Measurements from ENCODE around the gene ABCD3. TPM values are rescaled to one million over a fixed set of nuclear protein-coding genes. Genes with fewer than 3 reads are reported as not detected.

The ABCD3 gene
- total RNA-seq, 1 donor from 2014 or later, result 54.9 TPM

DNA sequence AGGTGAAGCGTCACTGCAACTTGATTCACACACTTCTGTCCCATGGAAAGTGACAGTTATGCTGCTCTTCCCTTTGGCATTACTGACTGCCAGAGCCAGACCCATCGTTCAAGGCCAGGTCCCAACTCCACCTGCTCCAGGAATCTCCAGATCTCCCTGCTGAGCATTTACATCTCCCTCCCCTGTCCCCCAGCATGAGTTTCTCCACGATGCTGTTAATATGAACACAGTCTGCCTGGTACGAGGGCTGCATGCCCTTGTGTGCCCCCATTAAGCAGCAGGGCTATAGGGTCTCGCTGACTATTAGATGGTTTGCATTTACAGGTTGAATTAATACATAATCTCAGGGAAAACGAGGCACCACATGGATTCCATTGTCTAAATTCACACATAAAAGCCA is 119.1 kb downstream of the ABCD3 start:
- H3K27ac ChIP-seq, result no peak overlapping the region
- H3K9me3 ChIP-seq, result no peaks in the 10 kb centered on the region
- peaks cover 35% of the 10 kb centered on the region for H3K4me1 ChIP-seq
- ATAC-seq (no peak), DNase-seq (no peak)
- H3K36me3 ChIP-seq, result peaks cover 30% of the 10 kb centered on the region
- H3K27me3 ChIP-seq (ENCODE audit: low read depth), result no peaks in the 10 kb centered on the region
- H3K4me3 ChIP-seq, result peak overlapping the region; percentile 79
- TF ChIP-seq, protein P1, sequence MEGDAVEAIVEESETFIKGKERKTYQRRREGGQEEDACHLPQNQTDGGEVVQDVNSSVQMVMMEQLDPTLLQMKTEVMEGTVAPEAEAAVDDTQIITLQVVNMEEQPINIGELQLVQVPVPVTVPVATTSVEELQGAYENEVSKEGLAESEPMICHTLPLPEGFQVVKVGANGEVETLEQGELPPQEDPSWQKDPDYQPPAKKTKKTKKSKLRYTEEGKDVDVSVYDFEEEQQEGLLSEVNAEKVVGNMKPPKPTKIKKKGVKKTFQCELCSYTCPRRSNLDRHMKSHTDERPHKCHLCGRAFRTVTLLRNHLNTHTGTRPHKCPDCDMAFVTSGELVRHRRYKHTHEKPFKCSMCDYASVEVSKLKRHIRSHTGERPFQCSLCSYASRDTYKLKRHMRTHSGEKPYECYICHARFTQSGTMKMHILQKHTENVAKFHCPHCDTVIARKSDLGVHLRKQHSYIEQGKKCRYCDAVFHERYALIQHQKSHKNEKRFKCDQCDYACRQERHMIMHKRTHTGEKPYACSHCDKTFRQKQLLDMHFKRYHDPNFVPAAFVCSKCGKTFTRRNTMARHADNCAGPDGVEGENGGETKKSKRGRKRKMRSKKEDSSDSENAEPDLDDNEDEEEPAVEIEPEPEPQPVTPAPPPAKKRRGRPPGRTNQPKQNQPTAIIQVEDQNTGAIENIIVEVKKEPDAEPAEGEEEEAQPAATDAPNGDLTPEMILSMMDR (IDR thresholded peaks at IDR 0.05), result no peak
- intact Hi-C loops (cut with DNase I), result no loop called here

DNA sequence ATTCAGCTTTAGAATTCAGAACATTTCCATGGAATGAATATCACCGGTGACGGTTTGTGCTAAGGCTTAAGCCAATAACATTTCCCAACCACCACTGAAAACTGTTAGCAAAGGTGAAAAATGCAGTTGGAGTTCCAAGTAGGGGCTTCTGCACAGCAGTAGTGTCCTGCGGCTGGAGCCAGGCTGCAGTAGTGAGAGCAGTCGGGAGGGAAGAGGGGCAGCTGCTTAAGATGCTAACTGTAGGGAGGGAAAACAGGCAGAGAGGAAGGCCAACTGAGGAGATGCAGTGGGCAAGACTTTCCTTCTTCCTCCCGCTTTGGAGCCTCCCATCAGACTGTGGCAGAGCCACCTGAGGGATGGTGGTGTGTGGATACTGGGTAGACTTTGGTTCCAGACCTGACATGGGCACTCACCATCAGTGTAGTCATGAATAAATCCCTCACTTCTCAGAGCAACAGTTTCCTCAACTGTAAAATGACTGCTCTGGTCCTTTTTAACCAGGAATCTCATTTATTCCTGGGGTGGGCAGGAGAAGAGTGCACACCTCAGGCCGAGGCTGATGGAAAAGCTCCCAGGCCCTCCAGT is 120.1 kb downstream of the ABCD3 start:
- no peak overlapping the region for H3K27ac ChIP-seq
- peaks cover 20% of the 10 kb centered on the region for H3K36me3 ChIP-seq
- peak overlapping the region; percentile 79 for H3K4me3 ChIP-seq
- TF ChIP-seq, protein P1 (IDR thresholded peaks at IDR 0.05), result no peak
- ATAC-seq, result no peak
- H3K27me3 ChIP-seq (ENCODE audit: low read depth), result no peaks in the 10 kb centered on the region
- intact Hi-C loops (cut with DNase I), result no loop called here
- no peak for DNase-seq
- H3K4me1 ChIP-seq, result peaks cover 45% of the 10 kb centered on the region
- no peaks in the 10 kb centered on the region for H3K9me3 ChIP-seq

DNA sequence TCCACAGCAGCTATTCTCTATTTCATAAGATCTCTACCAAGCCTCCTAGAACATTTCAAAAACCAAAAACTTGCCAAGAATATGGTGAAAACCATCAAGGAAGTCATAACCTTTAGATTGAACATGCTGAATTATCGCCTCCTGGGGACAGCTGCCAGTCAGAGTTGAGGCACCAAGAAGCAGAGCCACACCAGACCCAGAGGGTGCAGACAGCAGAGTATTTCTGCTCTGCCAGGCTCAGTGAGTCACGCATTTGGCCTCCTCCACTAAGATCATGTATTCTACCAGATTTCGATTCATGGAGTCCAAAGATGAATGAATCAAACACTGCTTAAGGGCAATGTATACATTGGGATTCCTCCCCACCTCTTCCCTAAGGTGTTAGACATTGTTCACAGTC is 121.3 kb downstream of the ABCD3 start:
- Histone ChIP-seq H3K4me1 (peaks cover 53% of the 10 kb centered on the region), H3K27me3 (ENCODE audit: low read depth) (no peaks in the 10 kb centered on the region), H3K36me3 (peaks cover 15% of the 10 kb centered on the region), H3K9me3 (no peaks in the 10 kb centered on the region), H3K4me3 (peak overlapping the region; percentile 79), H3K27ac (peak overlapping the region; percentile 25)
- intact Hi-C loops (cut with DNase I), result no loop called here
- DNase-seq (no peak), ATAC-seq (no peak)
- TF ChIP-seq, protein P1 (IDR thresholded peaks at IDR 0.05), result no peak

DNA sequence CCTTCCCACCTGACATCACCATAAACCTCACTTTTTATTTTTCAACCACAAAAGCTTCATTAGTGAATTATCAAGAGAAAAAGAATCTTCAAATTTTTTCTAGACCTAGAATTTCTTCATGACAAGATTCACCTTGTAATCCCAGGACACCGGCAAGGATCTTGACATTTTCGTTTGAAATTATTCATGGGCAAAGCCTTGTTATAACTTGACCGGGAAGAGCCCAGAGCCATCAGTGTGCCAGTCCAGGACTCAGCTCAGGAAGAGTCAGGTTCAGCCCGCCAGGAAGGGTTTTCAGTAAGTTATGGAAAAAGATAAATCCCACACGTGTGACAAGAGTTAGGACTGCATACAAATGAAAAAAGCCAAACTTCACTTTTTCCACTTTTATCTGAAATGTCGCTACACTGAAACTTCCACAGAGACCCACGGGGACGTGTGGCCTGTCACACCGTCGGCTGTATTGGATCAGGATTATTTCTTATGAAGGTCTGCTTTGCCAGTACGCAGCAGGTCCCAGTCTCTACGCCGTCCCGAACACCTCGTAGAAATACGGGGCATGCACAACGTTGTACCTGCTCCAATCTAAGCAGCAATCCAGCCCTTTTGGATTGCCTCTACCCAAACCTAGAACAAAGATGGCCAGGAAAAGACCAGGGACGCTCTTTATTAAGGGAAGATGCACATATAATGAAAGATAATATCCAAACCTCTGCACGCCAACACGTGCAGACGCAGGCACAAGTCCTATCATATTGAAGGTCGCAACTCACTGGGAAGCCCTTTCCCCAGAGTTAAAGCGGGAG is 122.5 kb downstream of the ABCD3 start:
- Histone ChIP-seq H3K36me3 (peaks cover 3% of the 10 kb centered on the region), H3K4me3 (peak overlapping the region; percentile 79), H3K4me1 (peaks cover 58% of the 10 kb centered on the region), H3K9me3 (no peaks in the 10 kb centered on the region), H3K27ac (peak overlapping the region; percentile 88), H3K27me3 (ENCODE audit: low read depth) (no peaks in the 10 kb centered on the region)
- ATAC-seq (peak in 1 of 2 donors; percentile 14), DNase-seq (no peak)
- intact Hi-C loops (cut with DNase I), result no loop called here
- TF ChIP-seq, protein P1 (IDR thresholded peaks at IDR 0.05), result no peak

DNA sequence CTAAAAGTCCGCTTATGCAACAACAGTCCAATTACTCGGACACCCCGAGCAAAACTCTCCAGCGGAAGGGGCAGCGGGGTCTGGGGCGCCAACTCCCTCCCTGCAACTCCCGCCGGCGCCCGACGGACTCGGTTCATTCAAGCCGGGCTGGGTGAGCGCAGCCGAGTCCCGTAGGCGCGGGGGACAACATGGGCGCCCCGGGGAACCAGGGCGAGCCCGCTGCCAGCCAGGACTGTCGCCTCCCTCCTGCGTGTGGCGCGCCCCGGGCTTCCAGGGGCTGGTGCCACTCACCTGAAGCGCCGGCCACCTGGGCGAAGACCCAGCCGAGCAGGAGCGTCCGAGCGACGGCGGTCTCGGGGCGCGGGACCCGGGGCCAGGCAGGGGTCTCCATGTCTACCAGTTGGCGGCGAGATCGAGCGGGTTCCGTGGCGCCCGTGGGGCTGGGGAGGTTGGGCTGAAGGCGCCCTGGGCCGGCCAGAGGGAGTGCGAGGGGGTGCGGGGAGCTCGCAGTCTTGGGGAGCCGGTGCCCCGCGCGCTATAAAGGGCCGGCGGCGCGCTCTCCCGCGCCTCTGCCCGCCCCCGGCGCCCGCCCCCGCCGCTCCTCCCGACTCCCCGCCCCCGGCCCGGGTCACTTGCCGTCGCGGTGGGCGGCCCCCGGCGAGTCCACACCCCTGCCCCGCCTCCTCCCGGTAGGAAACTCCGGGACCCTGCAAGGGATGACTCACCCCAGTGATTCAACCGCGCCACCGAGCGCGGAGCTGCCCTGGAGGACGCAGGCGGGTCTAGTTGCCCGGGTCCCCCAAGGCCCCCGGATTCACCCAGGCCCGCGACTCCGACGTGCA is 123.3 kb downstream of the ABCD3 start, which contains the start of gene F3:
TSS of gene F3 (minus strand) at position 514 of the 842 bp plus-strand sequence. CDS start at position 391, 123 bp downstream.
- peak within 1 kb of the TSS; percentile 88 for H3K27ac ChIP-seq
- H3K9me3 ChIP-seq, result no peaks in the 10 kb centered on the region
- intact Hi-C loops (cut with DNase I), result no loop called here
- no peaks in the 10 kb centered on the region for H3K36me3 ChIP-seq
- no peaks in the 10 kb centered on the region for H3K27me3 ChIP-seq (ENCODE audit: low read depth)
- TF ChIP-seq, protein P1 (IDR thresholded peaks at IDR 0.05), result peak; percentile 10
- ATAC-seq, result peak; percentile 95 to 98
- DNase-seq, result peak; percentile 94
- H3K4me3 ChIP-seq, result peak within 1 kb of the TSS; percentile 79
- H3K4me1 ChIP-seq, result peaks cover 52% of the 10 kb centered on the region
